GM18511 (cell line): Measurements from ENCODE around the gene CTSL.

Experiments used
- ATAC-seq: cut with Tn5 transposase; IDR thresholded peaks from one replicate; pipeline ENCODE4 v1.9.1; 2021; ENCODE audit warnings: mild to moderate bottlenecking, moderate library complexity; ENCODE audit not compliant: unreplicated experiment

CTSL gene

GRCh38 chr9:87699835-87700234, 26.1 kb upstream of the CTSL start:
- no peak for ATAC-seq

- ATAC-seq, result no peak
Measured at GRCh38 chr9:87701491-87701890, 24.4 kb upstream of the CTSL start.

GRCh38 chr9:87701931-87702421, 23.9 kb upstream of the CTSL start:
- no peak for ATAC-seq

- ATAC-seq, result no peak
Measured at GRCh38 chr9:87702921-87703320, 23.0 kb upstream of the CTSL start.

- ATAC-seq, result no peak
Measured at GRCh38 chr9:87703636-87704276, 22.2 kb upstream of the CTSL start.

- ATAC-seq, result no peak
Measured at GRCh38 chr9:87704342-87704741, 21.6 kb upstream of the CTSL start.

GRCh38 chr9:87706066-87706739, 19.7 kb upstream of the CTSL start:
- ATAC-seq, result no peak

GRCh38 chr9:87707805-87708506, 18.0 kb upstream of the CTSL start:
- no peak for ATAC-seq

GRCh38 chr9:87708546-87708945, 17.4 kb upstream of the CTSL start:
- no peak for ATAC-seq

- ATAC-seq, result no peak
Measured at GRCh38 chr9:87708986-87709728, 16.8 kb upstream of the CTSL start.

- ATAC-seq, result no peak
Measured at GRCh38 chr9:87710443-87710842, 15.5 kb upstream of the CTSL start.

GRCh38 chr9:87711857-87712800, 13.8 kb upstream of the CTSL start:
- no peak for ATAC-seq

- no peak for ATAC-seq
Measured at GRCh38 chr9:87712801-87713277, 13.1 kb upstream of the CTSL start.

GRCh38 chr9:87713278-87713987, 12.5 kb upstream of the CTSL start:
- no peak for ATAC-seq

GRCh38 chr9:87713988-87714330, 12.0 kb upstream of the CTSL start:
- no peak for ATAC-seq

GRCh38 chr9:87714819-87715218, 11.1 kb upstream of the CTSL start:
- ATAC-seq, result no peak

- no peak for ATAC-seq
Measured at GRCh38 chr9:87716141-87716540, 9.8 kb upstream of the CTSL start.

- ATAC-seq, result no peak
Measured at GRCh38 chr9:87717456-87717855, 8.5 kb upstream of the CTSL start.

GRCh38 chr9:87718231-87718630, 7.7 kb upstream of the CTSL start:
- no peak for ATAC-seq
